ENCODE measurements around the gene DIP2A. TPM values are rescaled to one million over a fixed set of nuclear protein-coding genes. Genes with fewer than 3 reads are reported as not detected.

Gene DIP2A
- total and polyA plus RNA-seq, 2 experiments from 2014 or later = 18.5 to 36.3 TPM

- Histone ChIP-seq H3K27me3 (ENCODE audit: insufficient read depth) (no peaks in the 10 kb centered on the region), H3K79me2 (replicated peaks; ENCODE audit: insufficient read depth) (no peaks in the 10 kb centered on the region), H3K4me2 (no peak overlapping the region), H4K20me1 (replicated peaks; ENCODE audit: insufficient read depth) (no peaks in the 10 kb centered on the region), H3K4me3 (no peak overlapping the region), H3F3A (replicated peaks; ENCODE audit: low read depth) (no peaks in the 10 kb centered on the region; the same call in 1 of the 2 replicates), H3K9me2 (ENCODE audit: insufficient read depth) (no peaks in the 10 kb centered on the region), H3K4me1 (ENCODE audit: insufficient read depth) (no peaks in the 10 kb centered on the region), H2AFZ (no peak overlapping the region), H3K36me3 (ENCODE audit: insufficient read depth) (no peaks in the 10 kb centered on the region; the same call in 1 of the 2 replicates), H3K27ac (ENCODE audit: low read depth) (no peak overlapping the region)
- H3K27ac Mint-ChIP-seq = peak overlapping the region; percentile 52; the same call in 1 of the 2 replicates
- H3K4me3 Mint-ChIP-seq = no peak overlapping the region
- peaks cover 11% of the 10 kb centered on the region for H3K27me3 Mint-ChIP-seq (ENCODE audit: insufficient read depth, low read depth, poor library complexity)
- no peak for TF ChIP-seq NANOG (IDR thresholded peaks at IDR 0.05; ENCODE audit: borderline replicate concordance)
- TF ChIP-seq EZH2 (IDR thresholded peaks at IDR 0.05; ENCODE audit: low read depth, unreplicated experiment) = no peak
- no peak for TF ChIP-seq EZH2phosphoT487 (IDR thresholded peaks at IDR 0.05; ENCODE audit: unreplicated experiment)
- no peak for TF ChIP-seq CREB1 (CRISPR knock-in tag; IDR thresholded peaks at IDR 0.05; ENCODE audit: low read depth)
- no peak for TF ChIP-seq STAT1 (IDR thresholded peaks at IDR 0.05; ENCODE audit: unreplicated experiment)
- ATAC-seq (no peak), DNase-seq (ENCODE audit: low spot score) (no peak)
- no peaks in the 10 kb centered on the region for H3K9me3 Mint-ChIP-seq
- H3K4me1 Mint-ChIP-seq = peaks cover 28% of the 10 kb centered on the region
- H3K36me3 Mint-ChIP-seq (ENCODE audit: low read depth) = peaks cover 32% of the 10 kb centered on the region
Observed at GRCh38 chr21:46413365-46413696, 45.4 kb upstream of the DIP2A start.

GRCh38 chr21:46414965-46415275, 43.8 kb upstream of the DIP2A start:
- H3F3A ChIP-seq (replicated peaks; ENCODE audit: low read depth) = no peaks in the 10 kb centered on the region; the same call in 1 of the 2 replicates
- H3K36me3 Mint-ChIP-seq (ENCODE audit: low read depth) = peaks cover 37% of the 10 kb centered on the region
- H3K36me3 ChIP-seq (ENCODE audit: insufficient read depth) = no peaks in the 10 kb centered on the region; the same call in 1 of the 2 replicates
- no peak for ATAC-seq
- no peak for TF ChIP-seq ETS1 (IDR thresholded peaks at IDR 0.05)
- no peak for TF ChIP-seq POLR2AphosphoS5 (IDR thresholded peaks at IDR 0.05; ENCODE audit: low read depth)
- TF ChIP-seq EZH2 (IDR thresholded peaks at IDR 0.05; ENCODE audit: low read depth, unreplicated experiment) = no peak
- TF ChIP-seq CTCF (conservative IDR thresholded peaks at IDR 0.05; ENCODE audit: low read depth in 2 of 2) = no peak
- TF ChIP-seq REST (IDR thresholded peaks at IDR 0.05; ENCODE audit: unreplicated experiment) = no peak
- no peak for TF ChIP-seq CREB1 (CRISPR knock-in tag; IDR thresholded peaks at IDR 0.05; ENCODE audit: low read depth)
- TF ChIP-seq NANOG (IDR thresholded peaks at IDR 0.05; ENCODE audit: borderline replicate concordance) = no peak
- no peak for TF ChIP-seq STAT1 (IDR thresholded peaks at IDR 0.05; ENCODE audit: unreplicated experiment)
- TF ChIP-seq JUNB (IDR thresholded peaks at IDR 0.05; ENCODE audit: unreplicated experiment) = no peak
- H3K27me3 ChIP-seq (ENCODE audit: insufficient read depth) = no peaks in the 10 kb centered on the region
- no peak overlapping the region for H3K4me3 Mint-ChIP-seq
- no peaks in the 10 kb centered on the region for H3K9me2 ChIP-seq (ENCODE audit: insufficient read depth)
- H3K4me2 ChIP-seq = no peak overlapping the region
- peaks cover 10% of the 10 kb centered on the region for H3K27me3 Mint-ChIP-seq (ENCODE audit: insufficient read depth, low read depth, poor library complexity)
- no peak for DNase-seq (ENCODE audit: low spot score)
- H3K27ac ChIP-seq (ENCODE audit: low read depth) = no peak overlapping the region
- peaks cover 20% of the 10 kb centered on the region for H3K4me1 Mint-ChIP-seq
- no peaks in the 10 kb centered on the region for H4K20me1 ChIP-seq (replicated peaks; ENCODE audit: insufficient read depth)
- H3K79me2 ChIP-seq (replicated peaks; ENCODE audit: insufficient read depth) = no peaks in the 10 kb centered on the region
- H3K27ac Mint-ChIP-seq = peak overlapping the region; percentile 18; the same call in 1 of the 2 replicates
- no peaks in the 10 kb centered on the region; the same call in 2 of the 3 replicates for H3K9me3 Mint-ChIP-seq
- H2AFZ ChIP-seq = no peak overlapping the region
- no peak overlapping the region for H3K4me3 ChIP-seq
- H3K4me1 ChIP-seq (ENCODE audit: insufficient read depth) = no peaks in the 10 kb centered on the region

Data from GM23338 (cell line).